ENCODE data around the gene DNAH14. TPM values are rescaled to one million over a fixed set of nuclear protein-coding genes. Genes with fewer than 3 reads are reported as not detected.

Gene DNAH14
- total and polyA plus RNA-seq, 2 of the 13 experiments (the other 11 are each of a cell fraction or from before 2014, with no cell fraction given): 4.5 to 27.5 TPM

DNA sequence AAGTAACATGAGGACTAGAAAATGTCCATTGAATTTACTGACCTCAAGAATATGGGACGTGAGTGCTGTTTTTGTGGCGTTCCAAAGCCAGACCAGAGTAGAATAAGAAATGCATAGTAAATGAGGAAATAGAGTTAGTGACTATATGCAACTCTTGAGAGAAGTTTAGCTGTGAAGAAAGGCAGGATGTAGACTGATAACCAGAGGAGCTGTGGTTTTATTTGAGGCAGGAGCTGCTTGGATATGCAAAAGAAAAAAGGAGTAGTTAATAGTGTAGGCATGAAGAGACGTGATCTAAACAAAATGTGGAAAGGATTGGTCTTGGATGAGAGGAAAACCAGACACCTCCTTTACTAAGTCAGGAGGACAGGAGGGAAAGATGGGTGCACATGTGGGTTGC is 28.2 kb downstream of the DNAH14 start:
- peaks cover 0 to 10% of the 10 kb centered on the region in 2 experiments; a peak in 1 of 5 replicates for H3K36me3 ChIP-seq (replicated peaks in 1 of 2; ENCODE audit: control insufficient read depth in 1 of 2, insufficient read depth in 2 of 2, low read length in 2 of 2)
- TF ChIP-seq ZNF138 (CRISPR knock-in tag; IDR thresholded peaks at IDR 0.05; ENCODE audit: low read depth): no peak
- TF ChIP-seq, protein P1, sequence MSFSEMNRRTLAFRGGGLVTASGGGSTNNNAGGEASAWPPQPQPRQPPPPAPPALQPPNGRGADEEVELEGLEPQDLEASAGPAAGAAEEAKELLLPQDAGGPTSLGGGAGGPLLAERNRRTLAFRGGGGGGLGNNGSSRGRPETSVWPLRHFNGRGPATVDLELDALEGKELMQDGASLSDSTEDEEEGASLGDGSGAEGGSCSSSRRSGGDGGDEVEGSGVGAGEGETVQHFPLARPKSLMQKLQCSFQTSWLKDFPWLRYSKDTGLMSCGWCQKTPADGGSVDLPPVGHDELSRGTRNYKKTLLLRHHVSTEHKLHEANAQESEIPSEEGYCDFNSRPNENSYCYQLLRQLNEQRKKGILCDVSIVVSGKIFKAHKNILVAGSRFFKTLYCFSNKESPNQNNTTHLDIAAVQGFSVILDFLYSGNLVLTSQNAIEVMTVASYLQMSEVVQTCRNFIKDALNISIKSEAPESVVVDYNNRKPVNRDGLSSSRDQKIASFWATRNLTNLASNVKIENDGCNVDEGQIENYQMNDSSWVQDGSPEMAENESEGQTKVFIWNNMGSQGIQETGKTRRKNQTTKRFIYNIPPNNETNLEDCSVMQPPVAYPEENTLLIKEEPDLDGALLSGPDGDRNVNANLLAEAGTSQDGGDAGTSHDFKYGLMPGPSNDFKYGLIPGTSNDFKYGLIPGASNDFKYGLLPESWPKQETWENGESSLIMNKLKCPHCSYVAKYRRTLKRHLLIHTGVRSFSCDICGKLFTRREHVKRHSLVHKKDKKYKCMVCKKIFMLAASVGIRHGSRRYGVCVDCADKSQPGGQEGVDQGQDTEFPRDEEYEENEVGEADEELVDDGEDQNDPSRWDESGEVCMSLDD (CRISPR knock-in tag; IDR thresholded peaks at IDR 0.05; ENCODE audit: borderline replicate concordance): no peak
- no peak for TF ChIP-seq FOXA1 (IDR thresholded peaks at IDR 0.05)
- TF ChIP-seq FOXA1 (CRISPR knock-in tag; IDR thresholded peaks at IDR 0.05): no peak
- TF ChIP-seq, protein P2, sequence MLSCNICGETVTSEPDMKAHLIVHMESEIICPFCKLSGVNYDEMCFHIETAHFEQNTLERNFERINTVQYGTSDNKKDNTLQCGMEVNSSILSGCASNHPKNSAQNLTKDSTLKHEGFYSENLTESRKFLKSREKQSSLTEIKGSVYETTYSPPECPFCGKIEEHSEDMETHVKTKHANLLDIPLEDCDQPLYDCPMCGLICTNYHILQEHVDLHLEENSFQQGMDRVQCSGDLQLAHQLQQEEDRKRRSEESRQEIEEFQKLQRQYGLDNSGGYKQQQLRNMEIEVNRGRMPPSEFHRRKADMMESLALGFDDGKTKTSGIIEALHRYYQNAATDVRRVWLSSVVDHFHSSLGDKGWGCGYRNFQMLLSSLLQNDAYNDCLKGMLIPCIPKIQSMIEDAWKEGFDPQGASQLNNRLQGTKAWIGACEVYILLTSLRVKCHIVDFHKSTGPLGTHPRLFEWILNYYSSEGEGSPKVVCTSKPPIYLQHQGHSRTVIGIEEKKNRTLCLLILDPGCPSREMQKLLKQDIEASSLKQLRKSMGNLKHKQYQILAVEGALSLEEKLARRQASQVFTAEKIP (CRISPR knock-in tag; IDR thresholded peaks at IDR 0.05; ENCODE audit: borderline replicate concordance): no peak
- TF ChIP-seq, protein P3, sequence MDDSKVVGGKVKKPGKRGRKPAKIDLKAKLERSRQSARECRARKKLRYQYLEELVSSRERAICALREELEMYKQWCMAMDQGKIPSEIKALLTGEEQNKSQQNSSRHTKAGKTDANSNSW (CRISPR knock-in tag; IDR thresholded peaks at IDR 0.05; ENCODE audit: borderline replicate concordance): no peak
- TF ChIP-seq MTA3 (CRISPR knock-in tag; IDR thresholded peaks at IDR 0.05): no peak
- TF ChIP-seq, protein P4, sequence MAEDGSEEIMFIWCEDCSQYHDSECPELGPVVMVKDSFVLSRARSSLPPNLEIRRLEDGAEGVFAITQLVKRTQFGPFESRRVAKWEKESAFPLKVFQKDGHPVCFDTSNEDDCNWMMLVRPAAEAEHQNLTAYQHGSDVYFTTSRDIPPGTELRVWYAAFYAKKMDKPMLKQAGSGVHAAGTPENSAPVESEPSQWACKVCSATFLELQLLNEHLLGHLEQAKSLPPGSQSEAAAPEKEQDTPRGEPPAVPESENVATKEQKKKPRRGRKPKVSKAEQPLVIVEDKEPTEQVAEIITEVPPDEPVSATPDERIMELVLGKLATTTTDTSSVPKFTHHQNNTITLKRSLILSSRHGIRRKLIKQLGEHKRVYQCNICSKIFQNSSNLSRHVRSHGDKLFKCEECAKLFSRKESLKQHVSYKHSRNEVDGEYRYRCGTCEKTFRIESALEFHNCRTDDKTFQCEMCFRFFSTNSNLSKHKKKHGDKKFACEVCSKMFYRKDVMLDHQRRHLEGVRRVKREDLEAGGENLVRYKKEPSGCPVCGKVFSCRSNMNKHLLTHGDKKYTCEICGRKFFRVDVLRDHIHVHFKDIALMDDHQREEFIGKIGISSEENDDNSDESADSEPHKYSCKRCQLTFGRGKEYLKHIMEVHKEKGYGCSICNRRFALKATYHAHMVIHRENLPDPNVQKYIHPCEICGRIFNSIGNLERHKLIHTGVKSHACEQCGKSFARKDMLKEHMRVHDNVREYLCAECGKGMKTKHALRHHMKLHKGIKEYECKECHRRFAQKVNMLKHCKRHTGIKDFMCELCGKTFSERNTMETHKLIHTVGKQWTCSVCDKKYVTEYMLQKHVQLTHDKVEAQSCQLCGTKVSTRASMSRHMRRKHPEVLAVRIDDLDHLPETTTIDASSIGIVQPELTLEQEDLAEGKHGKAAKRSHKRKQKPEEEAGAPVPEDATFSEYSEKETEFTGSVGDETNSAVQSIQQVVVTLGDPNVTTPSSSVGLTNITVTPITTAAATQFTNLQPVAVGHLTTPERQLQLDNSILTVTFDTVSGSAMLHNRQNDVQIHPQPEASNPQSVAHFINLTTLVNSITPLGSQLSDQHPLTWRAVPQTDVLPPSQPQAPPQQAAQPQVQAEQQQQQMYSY (CRISPR knock-in tag; IDR thresholded peaks at IDR 0.05): no peak
- TF ChIP-seq, protein P5, sequence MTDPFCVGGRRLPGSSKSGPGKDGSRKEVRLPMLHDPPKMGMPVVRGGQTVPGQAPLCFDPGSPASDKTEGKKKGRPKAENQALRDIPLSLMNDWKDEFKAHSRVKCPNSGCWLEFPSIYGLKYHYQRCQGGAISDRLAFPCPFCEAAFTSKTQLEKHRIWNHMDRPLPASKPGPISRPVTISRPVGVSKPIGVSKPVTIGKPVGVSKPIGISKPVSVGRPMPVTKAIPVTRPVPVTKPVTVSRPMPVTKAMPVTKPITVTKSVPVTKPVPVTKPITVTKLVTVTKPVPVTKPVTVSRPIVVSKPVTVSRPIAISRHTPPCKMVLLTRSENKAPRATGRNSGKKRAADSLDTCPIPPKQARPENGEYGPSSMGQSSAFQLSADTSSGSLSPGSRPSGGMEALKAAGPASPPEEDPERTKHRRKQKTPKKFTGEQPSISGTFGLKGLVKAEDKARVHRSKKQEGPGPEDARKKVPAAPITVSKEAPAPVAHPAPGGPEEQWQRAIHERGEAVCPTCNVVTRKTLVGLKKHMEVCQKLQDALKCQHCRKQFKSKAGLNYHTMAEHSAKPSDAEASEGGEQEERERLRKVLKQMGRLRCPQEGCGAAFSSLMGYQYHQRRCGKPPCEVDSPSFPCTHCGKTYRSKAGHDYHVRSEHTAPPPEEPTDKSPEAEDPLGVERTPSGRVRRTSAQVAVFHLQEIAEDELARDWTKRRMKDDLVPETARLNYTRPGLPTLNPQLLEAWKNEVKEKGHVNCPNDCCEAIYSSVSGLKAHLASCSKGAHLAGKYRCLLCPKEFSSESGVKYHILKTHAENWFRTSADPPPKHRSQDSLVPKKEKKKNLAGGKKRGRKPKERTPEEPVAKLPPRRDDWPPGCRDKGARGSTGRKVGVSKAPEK (CRISPR knock-in tag; IDR thresholded peaks at IDR 0.05; ENCODE audit: borderline replicate concordance): no peak
- TF ChIP-seq, protein P6, sequence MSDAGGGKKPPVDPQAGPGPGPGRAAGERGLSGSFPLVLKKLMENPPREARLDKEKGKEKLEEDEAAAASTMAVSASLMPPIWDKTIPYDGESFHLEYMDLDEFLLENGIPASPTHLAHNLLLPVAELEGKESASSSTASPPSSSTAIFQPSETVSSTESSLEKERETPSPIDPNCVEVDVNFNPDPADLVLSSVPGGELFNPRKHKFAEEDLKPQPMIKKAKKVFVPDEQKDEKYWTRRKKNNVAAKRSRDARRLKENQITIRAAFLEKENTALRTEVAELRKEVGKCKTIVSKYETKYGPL (CRISPR knock-in tag; IDR thresholded peaks at IDR 0.05): no peak
- TF ChIP-seq ZNF333 (CRISPR knock-in tag; IDR thresholded peaks at IDR 0.05; ENCODE audit: borderline replicate concordance): no peak

More for the DNA sequence above, 28.2 kb downstream of the DNAH14 start:
- Histone ChIP-seq H2AFZ (ENCODE audit: low read length) (no peak overlapping the region), H4K20me1 (ENCODE audit: insufficient read depth, low read length) (no peaks in the 10 kb centered on the region), H3K27ac (ENCODE audit: extremely low read length, insufficient read depth, low read length) (no peak overlapping the region), H3K9me3 (ENCODE audit: low read length) (no peaks in the 10 kb centered on the region), H3K4me2 (ENCODE audit: low read depth, low read length) (no peak overlapping the region), H3K4me3 (replicated peaks in 1 of 3; ENCODE audit: insufficient read depth in 1 of 3, low read depth in 2 of 3, low read length in 3 of 3) (no peak overlapping the region), H3K4me1 (ENCODE audit: insufficient read depth, low read length) (peaks cover 10% of the 10 kb centered on the region; the same call in 1 of the 2 replicates), H3K27me3 (ENCODE audit: control insufficient read depth in 1 of 2, insufficient read depth in 2 of 2, low read length in 2 of 2) (no peaks in the 10 kb centered on the region), H3K79me2 (ENCODE audit: insufficient read depth, low read length) (no peaks in the 10 kb centered on the region), H3K9ac (ENCODE audit: insufficient read depth, low read depth, low read length) (no peak overlapping the region)
- ChIA-PET CTCF (ENCODE audit: low intra/inter-chr PET ratio, low total read pairs) (no interaction called here), POLR2A (no interaction called here)
- WGBS (ENCODE audit: low lambda C conversion rate): 98% methylated on average over 3 of the region's 3 CpGs
- intact Hi-C loops (cut with micrococcal nuclease; ENCODE audit: unreplicated experiment): no loop called here
- no peak for DNase-seq (ENCODE audit: low spot score)
- in situ Hi-C loops (cut with HindIII; ENCODE audit: extremely low pct_ligation_motif_present, low pct_unique_long_range_greater_than_20kb): no loop called here
- BruUV-seq (replicated peaks): no TSS peak
- ATAC-seq: no peak
- no peak for FAIRE-seq
